ENCODE measurements around the gene YTHDC1.
"Not testable (repeated sequence)": the region's sequence is repeated elsewhere in the genome, so short reads cannot be mapped to it uniquely, and the experiment has no call there.

YTHDC1 gene

GRCh38 chr4:68349649-68350360 is at the start of gene YTHDC1:
YTHDC1 (minus strand) TSS chr4:68350090; CDS start chr4:68349753, 337 bp downstream.
- peak; percentile 84 for DNase-seq

GRCh38 chr4:68399306-68399705 is 49.4 kb upstream of the YTHDC1 start:
- no peak for DNase-seq

DNA sequence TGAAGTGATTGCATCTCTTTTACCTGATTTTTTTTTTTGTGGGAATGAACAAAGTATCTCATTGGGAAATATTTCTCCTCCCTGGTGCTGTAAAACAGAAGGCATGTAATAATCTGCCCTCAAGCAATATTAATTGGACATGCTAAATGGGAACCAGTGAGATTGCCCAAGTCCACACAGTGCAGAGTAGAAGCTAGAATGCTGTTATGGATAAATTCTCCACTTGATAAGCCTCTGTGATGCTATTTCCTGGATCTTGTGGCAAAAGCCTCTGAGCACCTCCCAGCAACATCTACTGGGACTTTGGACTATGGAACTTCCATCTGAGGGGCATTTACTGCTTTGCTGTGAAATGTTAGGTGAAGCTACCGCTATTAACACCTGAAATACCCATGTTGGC is 46.9 kb upstream of the YTHDC1 start:
- DNase-seq: no peak

DNA sequence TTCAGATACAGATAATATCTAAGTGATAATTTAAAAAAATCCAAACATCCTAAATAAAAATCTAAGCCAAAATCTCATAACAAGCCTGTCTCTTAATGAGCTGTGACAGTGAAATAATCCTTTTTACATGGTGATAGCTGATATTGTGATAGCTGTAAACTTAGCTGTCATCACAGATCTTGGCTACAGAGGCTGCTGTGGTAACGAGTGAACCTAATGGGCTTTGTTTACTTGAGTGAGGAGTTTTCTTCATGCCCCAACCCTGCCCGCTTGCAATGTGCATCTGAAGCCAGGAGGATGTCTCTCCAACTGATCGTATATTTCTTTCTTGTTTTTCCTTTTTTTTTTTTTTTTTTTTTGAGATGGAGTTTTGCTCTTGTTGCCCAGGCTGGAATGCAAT is 41.5 kb upstream of the YTHDC1 start:
- DNase-seq: no peak

DNA sequence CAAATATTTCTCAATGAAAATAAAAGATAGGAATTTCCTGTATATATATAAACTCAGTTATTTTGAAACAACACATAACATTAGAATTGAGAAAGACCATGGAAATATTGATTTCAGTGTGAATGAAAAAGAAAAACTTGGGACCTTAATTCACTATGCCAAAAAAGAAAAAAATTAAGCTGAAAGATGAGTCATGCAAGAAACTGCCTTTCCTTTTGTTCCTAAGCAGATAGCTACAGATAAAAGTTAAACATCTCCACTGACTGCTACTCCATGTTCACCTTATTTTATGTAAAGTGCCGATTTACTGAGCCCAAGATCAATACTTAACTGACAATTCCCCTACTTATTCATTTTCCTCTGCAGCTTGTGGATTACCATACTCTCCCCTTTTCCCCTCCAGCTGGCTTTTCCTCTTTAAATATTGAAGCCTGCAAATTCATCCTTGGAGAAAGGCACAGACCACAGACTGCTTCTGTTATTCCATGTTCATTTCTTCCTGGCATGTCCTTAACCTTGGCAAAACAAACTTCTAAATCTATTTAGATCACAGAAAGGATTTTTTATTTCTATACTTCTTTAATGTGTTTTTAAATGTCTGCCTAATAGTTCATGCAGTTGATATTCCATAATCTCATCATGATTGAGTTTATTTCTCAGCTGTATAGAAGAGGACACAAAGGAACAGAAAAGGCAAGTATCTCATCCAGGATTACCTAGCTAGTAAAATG is 40.5 kb upstream of the YTHDC1 start:
- no peak for DNase-seq

- not testable (repeated sequence) for DNase-seq
Observed at GRCh38 chr4:68389386-68389913, 39.6 kb upstream of the YTHDC1 start.

DNA sequence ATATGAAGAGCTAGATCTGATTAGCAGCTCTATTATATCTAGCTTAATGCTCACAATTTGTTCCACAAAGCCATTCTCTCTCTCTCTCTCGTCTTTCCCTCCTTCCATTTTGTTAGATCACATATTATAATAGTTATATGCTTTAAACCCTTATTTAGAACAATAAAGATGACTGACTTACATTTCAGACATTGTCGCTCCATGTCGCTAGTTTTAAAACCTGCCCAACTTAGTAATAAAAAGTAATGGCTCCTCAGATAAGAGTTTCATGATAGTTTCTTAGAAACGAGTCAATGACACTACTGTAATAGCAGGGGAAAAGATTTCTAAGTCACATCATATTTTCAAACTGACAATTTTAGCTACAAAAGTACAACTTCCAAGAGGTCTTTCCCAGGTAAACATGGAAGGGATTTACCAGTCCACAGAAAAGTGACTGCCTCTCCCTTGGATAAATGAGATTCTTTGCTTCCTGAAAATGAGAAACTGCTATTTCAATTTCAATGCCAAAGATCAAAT is 38.5 kb upstream of the YTHDC1 start:
- DNase-seq: no peak

DNA sequence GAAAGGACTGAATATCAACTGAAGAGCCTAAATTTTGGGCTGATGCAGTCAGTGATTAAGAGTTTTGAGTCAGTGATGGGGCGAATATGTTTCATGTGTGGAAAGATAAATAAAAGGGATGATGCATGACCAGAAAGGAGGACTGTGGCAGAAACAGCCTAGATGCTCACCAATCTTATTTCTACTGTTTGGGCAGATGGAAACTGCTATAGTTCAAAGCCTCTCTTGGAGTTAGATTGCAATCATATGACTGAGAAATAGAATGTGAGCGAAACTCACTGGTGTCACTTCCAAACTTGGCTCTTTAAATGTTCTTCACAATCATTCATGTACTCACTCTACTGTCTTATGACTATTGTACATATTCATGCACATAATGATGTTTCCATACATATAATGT is 35.4 kb upstream of the YTHDC1 start:
- no peak for DNase-seq

- no peak for DNase-seq
Observed at GRCh38 chr4:68383115-68383514, 33.2 kb upstream of the YTHDC1 start.

DNA sequence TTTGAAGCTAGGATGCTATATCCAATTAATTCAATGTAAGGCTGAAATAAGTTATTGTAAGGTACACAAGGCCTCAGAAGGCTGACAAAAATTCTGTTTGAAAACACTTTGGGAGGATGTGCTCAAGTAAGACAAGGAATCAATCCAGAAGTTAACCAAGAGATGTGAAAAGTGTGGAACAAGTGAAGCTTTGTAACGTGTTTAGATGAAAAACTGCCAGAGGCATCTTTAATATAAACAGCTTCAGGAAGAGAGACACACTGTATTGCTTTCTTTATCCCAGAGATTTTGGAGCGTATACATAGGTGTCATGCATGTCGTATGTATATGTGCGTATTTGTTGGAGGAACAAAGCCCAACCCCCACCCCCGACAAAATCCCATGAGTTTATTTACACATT is 28.3 kb upstream of the YTHDC1 start:
- no peak for DNase-seq

- DNase-seq: peak; percentile 39
Observed at GRCh38 chr4:68375667-68376559, 26.0 kb upstream of the YTHDC1 start.

- DNase-seq: no peak
Observed at GRCh38 chr4:68373513-68373912, 23.6 kb upstream of the YTHDC1 start.

DNA sequence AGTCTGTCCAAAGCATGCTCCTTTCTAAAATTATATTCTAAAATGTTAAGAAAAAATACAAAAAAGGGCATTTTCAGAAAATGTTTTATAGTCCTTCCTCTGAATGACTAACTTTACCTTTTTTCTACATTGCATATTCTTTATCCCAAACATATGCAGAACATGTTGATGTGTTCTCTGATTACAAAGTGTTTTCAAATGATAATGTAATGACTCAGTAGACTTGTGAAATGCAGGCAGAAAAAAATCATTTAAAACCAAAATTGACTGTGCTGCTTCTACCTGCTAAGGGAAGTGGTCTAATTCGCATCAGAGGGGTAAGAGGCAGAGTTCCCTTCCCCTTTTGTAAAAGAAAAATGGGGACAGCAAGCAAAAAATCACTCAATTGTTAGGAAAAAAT is 22.7 kb upstream of the YTHDC1 start:
- peak; percentile 20 for DNase-seq

DNA sequence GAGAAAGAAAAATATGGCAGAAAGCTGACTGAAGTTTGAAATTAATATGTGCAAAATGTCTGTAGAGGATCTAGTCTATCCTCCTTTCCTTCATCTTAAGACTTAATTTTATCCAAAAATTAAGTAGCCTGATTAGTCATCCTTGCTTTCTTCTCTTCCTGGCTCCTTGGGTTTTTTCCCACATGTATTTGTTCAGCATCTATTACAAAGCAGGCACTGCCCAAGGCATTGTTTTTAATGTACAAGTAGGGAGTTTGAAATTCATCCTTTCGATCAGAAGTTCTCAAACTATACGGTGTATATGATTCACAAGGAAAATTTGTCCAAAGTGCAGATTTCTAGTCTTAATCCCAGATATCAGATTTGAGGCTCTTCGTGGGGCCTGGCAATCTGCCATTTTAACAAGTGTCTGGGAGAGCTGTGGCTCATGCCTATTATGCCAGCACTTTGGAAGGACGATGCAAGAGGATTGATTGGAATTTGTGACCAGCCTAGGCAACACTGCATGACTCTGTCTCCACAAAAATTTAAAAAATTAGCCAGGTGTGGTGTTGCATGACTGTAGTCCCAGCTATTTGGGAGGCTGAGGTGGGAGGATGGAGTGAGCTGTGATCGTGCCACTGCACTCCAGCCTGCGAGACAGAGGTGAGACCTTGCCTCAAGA is 19.4 kb upstream of the YTHDC1 start:
- peak; percentile 3 for DNase-seq

DNA sequence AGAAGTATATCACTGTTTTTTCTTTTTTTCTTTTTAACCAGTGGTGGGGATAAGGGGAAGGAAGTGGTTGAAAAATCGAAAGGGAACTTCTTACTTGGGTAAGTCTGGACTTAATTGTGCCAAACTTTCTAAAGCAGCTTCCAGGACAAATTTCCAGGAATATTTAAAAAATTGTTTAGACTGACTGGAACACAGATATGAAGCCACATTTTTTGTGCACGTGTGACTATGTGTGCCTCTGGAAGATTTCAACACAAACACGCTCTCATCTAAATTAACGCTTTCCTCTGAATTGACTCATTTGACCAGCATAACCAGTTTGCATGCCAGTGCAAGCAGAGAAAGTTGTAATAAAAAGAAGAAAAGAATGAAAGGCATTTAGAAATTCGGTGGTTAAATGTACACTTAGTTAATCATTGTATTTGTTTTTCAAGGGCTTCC is 18.8 kb upstream of the YTHDC1 start:
- peak; percentile 40 for DNase-seq

DNA sequence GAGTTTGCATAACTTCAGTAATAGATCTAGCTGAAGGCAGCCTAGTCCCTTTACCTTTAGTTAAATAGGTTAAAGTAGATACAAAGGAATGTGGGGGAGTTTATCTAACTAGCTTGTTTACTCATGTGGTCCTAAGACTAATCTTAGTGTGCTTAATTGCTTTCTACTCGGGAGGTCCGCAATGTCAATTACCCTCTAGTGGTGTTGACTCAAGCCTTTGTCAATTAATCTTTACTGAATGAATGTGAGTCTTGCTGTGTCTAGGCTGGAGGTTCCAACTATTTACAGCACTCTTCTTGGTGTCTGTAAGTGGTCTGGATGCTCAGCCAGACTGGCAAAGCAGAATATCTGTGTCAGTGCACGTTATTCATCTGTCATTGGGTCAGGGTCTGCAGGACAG is 17.9 kb upstream of the YTHDC1 start:
- no peak for DNase-seq

- DNase-seq: no peak
Observed at GRCh38 chr4:68366600-68366999, 16.7 kb upstream of the YTHDC1 start.

GRCh38 chr4:68365068-68365467 is 15.2 kb upstream of the YTHDC1 start:
- no peak for DNase-seq

DNA sequence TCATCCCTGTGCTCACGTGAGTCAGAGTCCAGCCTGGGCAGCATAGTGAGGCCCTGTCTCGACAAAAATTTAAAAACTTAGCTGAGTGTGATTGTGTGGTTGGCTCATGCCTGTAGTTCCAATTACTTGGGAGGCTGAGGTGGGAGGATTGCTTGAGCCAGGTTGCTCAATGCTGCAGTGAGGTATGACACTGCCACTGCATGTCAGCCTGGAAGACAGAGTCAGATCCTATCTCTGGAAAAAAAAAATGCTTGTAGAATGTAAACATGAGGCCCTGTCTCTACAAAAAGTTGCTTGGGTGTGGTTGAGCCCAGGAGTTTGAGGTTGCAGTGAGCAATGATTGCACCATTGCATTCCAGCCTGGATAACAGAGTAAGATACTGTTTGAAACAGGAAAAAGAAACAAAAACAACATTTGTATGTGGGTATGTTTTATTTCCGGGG is 11.3 kb upstream of the YTHDC1 start:
- DNase-seq: peak; percentile 62

DNA sequence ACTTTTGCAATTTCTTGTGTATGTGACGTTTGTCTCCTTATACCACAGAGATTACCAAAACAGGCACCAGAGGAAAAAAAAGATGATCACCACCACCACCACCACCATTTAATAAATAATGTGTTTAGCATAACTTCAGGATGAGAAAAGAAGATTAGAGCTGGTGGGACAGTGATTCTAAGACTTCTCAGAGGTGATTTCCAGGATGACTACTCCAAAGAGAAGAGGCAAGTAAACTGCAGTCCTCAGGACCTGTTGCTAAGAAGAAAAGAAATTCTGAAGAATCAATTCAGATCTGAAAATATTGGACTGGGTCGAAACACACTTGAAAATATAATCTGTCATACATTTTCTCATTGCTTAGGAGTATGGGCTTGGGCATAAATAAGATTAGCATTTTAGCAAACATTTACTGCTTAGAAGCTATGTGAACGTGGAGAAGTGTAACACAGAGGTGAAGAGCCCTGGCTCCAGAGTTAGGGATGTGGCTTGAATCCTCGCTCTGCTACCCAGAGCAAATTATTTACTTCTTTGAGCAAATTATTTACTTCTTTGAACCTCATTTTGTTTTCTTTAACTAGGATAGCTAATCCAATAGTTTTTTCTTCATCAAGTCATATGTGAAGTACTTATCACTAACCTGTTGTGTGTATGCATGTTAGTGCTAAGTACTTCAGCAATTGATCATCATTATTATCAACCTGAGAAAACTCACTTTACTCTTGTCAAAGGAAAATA is 10.5 kb upstream of the YTHDC1 start:
- DNase-seq: no peak

DNA sequence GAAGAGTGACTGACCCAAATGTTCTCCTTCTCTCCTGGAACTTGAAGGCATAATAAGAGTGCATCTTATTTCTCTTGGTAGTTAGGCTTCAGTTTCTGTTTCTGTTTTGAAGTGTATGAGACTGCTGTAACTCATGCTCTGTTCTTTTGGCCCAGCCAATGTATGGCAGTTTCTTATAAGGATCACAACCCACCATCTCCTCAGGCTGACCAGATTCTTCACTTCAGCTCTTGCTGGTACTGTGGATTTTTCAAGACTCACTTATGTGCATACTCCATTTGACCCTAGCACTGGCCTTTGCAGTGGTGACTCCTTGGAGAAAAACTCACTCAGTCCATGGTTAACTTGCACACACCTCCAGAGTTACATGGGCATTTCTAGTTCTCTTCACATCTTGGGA is 9.6 kb upstream of the YTHDC1 start:
- no peak for DNase-seq

DNA sequence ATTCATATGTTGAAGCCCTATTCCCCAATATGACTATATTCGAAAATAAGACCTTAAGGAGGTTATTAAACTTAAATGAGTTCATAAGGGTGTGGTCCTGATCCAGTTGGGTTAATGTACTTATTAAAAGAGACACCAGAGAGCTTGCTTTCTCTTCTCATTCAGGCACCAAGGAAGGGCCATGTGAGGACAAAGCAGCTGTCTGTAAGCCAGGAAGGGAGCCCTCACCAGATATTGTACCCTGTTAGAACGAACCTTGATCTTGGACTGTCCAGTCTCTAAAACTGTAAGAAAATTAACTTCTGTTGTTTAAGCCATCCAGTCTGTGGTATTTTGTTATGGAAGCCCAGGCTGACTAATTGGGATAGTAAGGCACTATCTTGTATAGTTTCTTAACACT is 9.1 kb upstream of the YTHDC1 start:
- DNase-seq: no peak
